ENCODE results near the gene UCHL3. TPM values are rescaled to one million over a fixed set of nuclear protein-coding genes. Genes with fewer than 3 reads are reported as not detected.

UCHL3 gene
- total RNA-seq, 1 donor from 2014 or later, result 44.6 TPM

- Histone ChIP-seq H3K4me1 (no peaks in the 10 kb centered on the region), H3K27ac (no peak overlapping the region), H2AFZ (replicated peaks) (no peak overlapping the region), H3K79me2 (ENCODE audit: low read depth) (no peaks in the 10 kb centered on the region), H3F3A (ENCODE audit: low read depth) (no peaks in the 10 kb centered on the region), H3K4me3 (no peak overlapping the region), H3K36me3 (no peaks in the 10 kb centered on the region), H3K4me2 (no peak overlapping the region), H3K9ac (no peak overlapping the region), H3K27me3 (no peaks in the 10 kb centered on the region), H3K9me3 (ENCODE audit: low read depth) (no peaks in the 10 kb centered on the region), H4K20me1 (ENCODE audit: low read depth) (no peaks in the 10 kb centered on the region)
- Mint-ChIP-seq H3K9me3 (no peaks in the 10 kb centered on the region), H3K4me1 (no peaks in the 10 kb centered on the region), H3K4me3 (no peak overlapping the region), H3K27ac (no peak overlapping the region), H3K36me3 (no peaks in the 10 kb centered on the region), H3K27me3 (ENCODE audit: insufficient read depth, low read depth) (peaks cover 2% of the 10 kb centered on the region)
- TF ChIP-seq EZH2 (IDR thresholded peaks at IDR 0.05), result no peak
- TF ChIP-seq, protein P1, sequence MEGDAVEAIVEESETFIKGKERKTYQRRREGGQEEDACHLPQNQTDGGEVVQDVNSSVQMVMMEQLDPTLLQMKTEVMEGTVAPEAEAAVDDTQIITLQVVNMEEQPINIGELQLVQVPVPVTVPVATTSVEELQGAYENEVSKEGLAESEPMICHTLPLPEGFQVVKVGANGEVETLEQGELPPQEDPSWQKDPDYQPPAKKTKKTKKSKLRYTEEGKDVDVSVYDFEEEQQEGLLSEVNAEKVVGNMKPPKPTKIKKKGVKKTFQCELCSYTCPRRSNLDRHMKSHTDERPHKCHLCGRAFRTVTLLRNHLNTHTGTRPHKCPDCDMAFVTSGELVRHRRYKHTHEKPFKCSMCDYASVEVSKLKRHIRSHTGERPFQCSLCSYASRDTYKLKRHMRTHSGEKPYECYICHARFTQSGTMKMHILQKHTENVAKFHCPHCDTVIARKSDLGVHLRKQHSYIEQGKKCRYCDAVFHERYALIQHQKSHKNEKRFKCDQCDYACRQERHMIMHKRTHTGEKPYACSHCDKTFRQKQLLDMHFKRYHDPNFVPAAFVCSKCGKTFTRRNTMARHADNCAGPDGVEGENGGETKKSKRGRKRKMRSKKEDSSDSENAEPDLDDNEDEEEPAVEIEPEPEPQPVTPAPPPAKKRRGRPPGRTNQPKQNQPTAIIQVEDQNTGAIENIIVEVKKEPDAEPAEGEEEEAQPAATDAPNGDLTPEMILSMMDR (IDR thresholded peaks at IDR 0.05), result no peak
- TF ChIP-seq EZH2phosphoT487 (IDR thresholded peaks at IDR 0.05), result no peak
- DNase-seq (ENCODE audit: low spot score), result no peak
These were observed 37.3 kb upstream of the UCHL3 start for GRCh38 chr13:75512253-75512652.

DNA sequence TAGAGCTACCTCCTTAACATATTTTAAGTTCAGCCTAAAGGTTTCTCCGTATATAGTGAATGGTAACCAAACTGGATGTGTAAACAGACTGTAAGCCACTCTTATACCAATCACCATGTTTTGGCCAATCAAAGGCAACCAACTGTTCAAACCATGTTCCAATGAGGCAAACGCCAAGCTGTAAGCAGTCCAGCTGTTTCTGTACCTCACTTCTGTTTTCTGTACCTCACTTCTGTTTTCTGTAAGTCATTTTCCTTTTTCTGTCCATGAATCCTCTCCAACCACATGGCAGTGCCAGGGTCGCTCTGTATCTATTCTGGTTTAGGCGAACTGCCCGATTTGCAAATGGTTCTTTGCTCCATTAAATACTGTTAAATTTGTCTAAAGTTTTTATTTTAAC is 36.3 kb upstream of the UCHL3 start:
- Histone ChIP-seq H3K36me3 (no peaks in the 10 kb centered on the region), H3K4me2 (no peak overlapping the region), H3K79me2 (ENCODE audit: low read depth) (no peaks in the 10 kb centered on the region), H3K27me3 (no peaks in the 10 kb centered on the region), H3K9me3 (ENCODE audit: low read depth) (no peaks in the 10 kb centered on the region), H3K9ac (no peak overlapping the region), H3F3A (ENCODE audit: low read depth) (no peaks in the 10 kb centered on the region), H4K20me1 (ENCODE audit: low read depth) (no peaks in the 10 kb centered on the region), H3K4me1 (no peaks in the 10 kb centered on the region), H2AFZ (replicated peaks) (no peak overlapping the region), H3K4me3 (no peak overlapping the region), H3K27ac (no peak overlapping the region)
- Mint-ChIP-seq H3K36me3 (no peaks in the 10 kb centered on the region), H3K9me3 (no peaks in the 10 kb centered on the region), H3K4me3 (no peak overlapping the region), H3K4me1 (no peaks in the 10 kb centered on the region), H3K27me3 (ENCODE audit: insufficient read depth, low read depth) (peaks cover 2% of the 10 kb centered on the region), H3K27ac (no peak overlapping the region)
- no peak for DNase-seq (ENCODE audit: low spot score)
- TF ChIP-seq, protein P1 (IDR thresholded peaks at IDR 0.05), result no peak
- TF ChIP-seq EZH2 (IDR thresholded peaks at IDR 0.05) (no peak), EZH2phosphoT487 (IDR thresholded peaks at IDR 0.05) (no peak)

DNA sequence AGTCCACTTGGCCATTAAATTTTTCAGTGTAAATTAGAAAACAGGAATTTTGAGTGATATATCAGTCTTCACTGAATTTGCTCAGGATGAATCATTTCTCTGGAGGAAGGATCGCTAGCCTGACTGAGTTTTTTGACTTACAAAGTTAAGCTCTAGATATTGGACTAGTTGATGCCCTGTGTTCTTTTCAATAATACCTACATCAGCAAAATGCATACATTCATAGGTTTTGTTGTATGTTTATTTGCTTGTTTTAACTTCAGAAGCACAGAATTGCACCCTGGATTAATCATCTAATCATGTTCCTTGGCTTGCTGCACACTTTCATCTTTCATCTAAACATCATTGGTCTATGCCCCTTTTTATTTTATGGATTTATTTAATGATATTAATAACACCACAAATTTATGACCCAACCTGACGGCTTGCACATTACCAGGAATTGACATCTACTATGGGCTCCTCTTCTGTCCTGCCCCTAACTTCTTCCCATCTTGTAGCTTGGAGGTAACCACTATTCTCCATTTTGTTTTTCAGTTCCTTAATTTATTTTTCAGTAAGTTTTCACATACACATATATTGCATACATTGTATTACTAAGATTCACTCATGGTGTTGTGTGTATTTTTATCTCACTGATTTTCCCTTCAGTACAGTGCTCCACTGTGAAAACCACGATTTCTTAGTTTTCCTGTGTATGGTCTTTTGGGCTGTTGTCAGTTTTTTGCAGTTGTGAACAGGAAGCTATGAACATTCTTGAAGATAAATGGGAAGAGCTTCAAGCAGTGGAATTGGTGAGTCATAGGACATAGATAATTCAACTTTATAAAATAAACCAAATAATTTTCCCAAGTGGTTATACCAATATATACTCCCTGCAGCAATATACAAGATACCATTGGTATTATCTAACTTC is 35.3 kb upstream of the UCHL3 start:
- Histone ChIP-seq H3K4me2 (no peak overlapping the region), H3K4me3 (no peak overlapping the region), H3K9ac (no peak overlapping the region), H3K27ac (no peak overlapping the region), H3K36me3 (no peaks in the 10 kb centered on the region), H3F3A (ENCODE audit: low read depth) (no peaks in the 10 kb centered on the region), H3K79me2 (ENCODE audit: low read depth) (no peaks in the 10 kb centered on the region), H3K27me3 (no peaks in the 10 kb centered on the region), H2AFZ (replicated peaks) (no peak overlapping the region), H3K9me3 (ENCODE audit: low read depth) (no peaks in the 10 kb centered on the region), H3K4me1 (no peaks in the 10 kb centered on the region), H4K20me1 (ENCODE audit: low read depth) (no peaks in the 10 kb centered on the region)
- H3K4me3 Mint-ChIP-seq, result no peak overlapping the region
- no peaks in the 10 kb centered on the region for H3K4me1 Mint-ChIP-seq
- TF ChIP-seq, protein P1 (IDR thresholded peaks at IDR 0.05), result no peak
- no peak for TF ChIP-seq EZH2 (IDR thresholded peaks at IDR 0.05)
- TF ChIP-seq EZH2phosphoT487 (IDR thresholded peaks at IDR 0.05), result no peak
- H3K36me3 Mint-ChIP-seq, result no peaks in the 10 kb centered on the region
- no peak overlapping the region for H3K27ac Mint-ChIP-seq
- peaks cover 4% of the 10 kb centered on the region for H3K27me3 Mint-ChIP-seq (ENCODE audit: insufficient read depth, low read depth)
- DNase-seq (ENCODE audit: low spot score), result no peak
- peaks cover 4% of the 10 kb centered on the region for H3K9me3 Mint-ChIP-seq

Data from neural progenitor cell (in vitro differentiated cells).